ENCODE measurements around the gene RBL2.

Gene RBL2

DNA sequence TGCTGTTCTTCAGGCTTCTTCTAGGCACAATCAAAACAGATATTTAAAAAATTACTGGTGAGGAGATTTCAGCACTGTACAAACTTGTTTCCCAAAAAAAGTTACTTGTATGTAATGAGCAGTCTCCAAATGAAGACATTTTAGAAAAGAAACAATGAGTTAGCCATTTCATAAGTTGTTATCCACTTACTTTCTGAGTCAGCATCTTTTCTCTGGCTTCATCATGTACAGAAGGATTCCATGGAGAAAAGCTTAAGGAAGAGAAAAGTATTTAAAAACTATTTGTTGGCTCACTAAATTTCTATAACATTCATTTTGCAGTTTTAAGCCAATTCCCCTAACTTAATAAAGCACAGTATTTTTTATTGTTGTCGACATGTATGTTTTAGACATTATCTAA, 58.2 kb downstream of the RBL2 start:
- no peaks in the 10 kb centered on the region for H3K9me3 ChIP-seq (ENCODE audit: control insufficient read depth, low read depth, low read length)
- no peaks in the 10 kb centered on the region for H3K27me3 ChIP-seq (ENCODE audit: control insufficient read depth, insufficient read depth, low read length)
- H3K4me1 ChIP-seq (ENCODE audit: control insufficient read depth, low read depth, low read length): no peaks in the 10 kb centered on the region
- no peak overlapping the region for H3K4me3 ChIP-seq (ENCODE audit: low read length)
- H3K27ac ChIP-seq (ENCODE audit: low read length): no peak overlapping the region
- H3K36me3 ChIP-seq (ENCODE audit: control insufficient read depth, low read depth, low read length): peaks cover 59% of the 10 kb centered on the region
- no peak overlapping the region for H3K9ac ChIP-seq (ENCODE audit: low read length)

DNA sequence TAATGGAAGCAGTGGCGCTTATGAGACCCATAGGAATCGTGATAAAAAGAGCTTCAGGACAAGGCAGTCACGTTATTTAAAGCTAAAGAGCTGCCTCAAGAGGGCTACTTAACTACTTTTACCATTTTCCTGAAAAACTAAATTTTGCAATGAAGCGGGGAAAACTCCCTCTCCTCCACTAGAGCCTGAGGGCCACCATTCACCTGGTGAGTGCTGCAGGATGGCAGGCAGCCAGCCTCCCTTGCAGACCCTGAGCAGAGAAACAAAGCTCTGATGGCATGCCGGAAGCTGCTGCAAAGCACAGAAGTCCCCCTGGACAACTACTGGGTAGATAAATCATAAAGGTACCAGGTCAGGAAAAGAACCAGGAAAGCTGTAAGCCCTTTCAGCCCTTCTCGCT, 60.4 kb downstream of the RBL2 start:
- Histone ChIP-seq H3K27ac (ENCODE audit: low read length) (no peak overlapping the region), H3K9ac (ENCODE audit: low read length) (no peak overlapping the region), H3K27me3 (ENCODE audit: control insufficient read depth, insufficient read depth, low read length) (no peaks in the 10 kb centered on the region), H3K9me3 (ENCODE audit: control insufficient read depth, low read depth, low read length) (no peaks in the 10 kb centered on the region), H3K36me3 (ENCODE audit: control insufficient read depth, low read depth, low read length) (peaks cover 64% of the 10 kb centered on the region), H3K4me3 (ENCODE audit: low read length) (no peak overlapping the region), H3K4me1 (ENCODE audit: control insufficient read depth, low read depth, low read length) (no peaks in the 10 kb centered on the region)

DNA sequence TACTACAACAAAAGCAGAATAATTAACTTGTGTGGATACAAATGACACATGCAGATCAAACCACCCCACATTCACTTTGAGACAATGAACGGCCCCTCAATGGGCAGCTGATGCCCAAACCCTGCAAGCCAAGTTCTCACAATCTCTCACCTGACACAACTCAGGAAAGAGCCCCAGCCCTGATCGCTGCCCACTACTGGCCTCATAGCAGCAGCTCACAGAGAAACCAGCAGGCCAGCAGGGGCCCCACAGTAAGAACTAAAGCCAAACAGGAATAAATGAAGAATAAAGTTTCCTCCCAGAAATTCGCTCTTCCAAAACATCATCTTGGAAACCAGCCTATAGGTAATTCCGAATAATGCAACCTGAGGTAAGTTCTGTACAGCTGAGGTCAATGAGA, 61.1 kb downstream of the RBL2 start:
- Histone ChIP-seq H3K9me3 (ENCODE audit: control insufficient read depth, low read depth, low read length) (no peaks in the 10 kb centered on the region), H3K4me1 (ENCODE audit: control insufficient read depth, low read depth, low read length) (no peaks in the 10 kb centered on the region), H3K36me3 (ENCODE audit: control insufficient read depth, low read depth, low read length) (peaks cover 60% of the 10 kb centered on the region), H3K27me3 (ENCODE audit: control insufficient read depth, insufficient read depth, low read length) (no peaks in the 10 kb centered on the region), H3K9ac (ENCODE audit: low read length) (no peak overlapping the region), H3K4me3 (ENCODE audit: low read length) (no peak overlapping the region), H3K27ac (ENCODE audit: low read length) (no peak overlapping the region)

DNA sequence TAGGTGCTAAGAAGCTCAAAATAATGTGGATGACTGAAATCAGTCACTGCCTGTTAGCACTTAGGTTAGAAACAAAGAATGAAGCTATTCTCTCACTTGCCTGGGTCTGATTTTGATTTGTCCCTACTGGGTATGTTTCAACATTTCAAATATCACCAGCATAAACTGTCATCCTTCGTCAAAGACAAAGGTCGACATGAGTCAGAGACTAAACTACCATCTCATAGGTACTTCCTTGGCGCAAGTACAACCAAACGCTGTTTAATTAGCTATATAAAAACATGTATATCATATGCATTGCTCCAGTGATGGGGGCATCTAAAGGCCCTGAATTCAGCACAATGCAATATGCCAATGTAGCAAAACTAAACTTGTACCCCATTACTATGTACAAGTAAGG, 64.7 kb downstream of the RBL2 start:
- Histone ChIP-seq H3K36me3 (ENCODE audit: control insufficient read depth, low read depth, low read length) (peaks cover 33% of the 10 kb centered on the region), H3K4me3 (ENCODE audit: low read length) (no peak overlapping the region), H3K9me3 (ENCODE audit: control insufficient read depth, low read depth, low read length) (no peaks in the 10 kb centered on the region), H3K27me3 (ENCODE audit: control insufficient read depth, insufficient read depth, low read length) (no peaks in the 10 kb centered on the region), H3K4me1 (ENCODE audit: control insufficient read depth, low read depth, low read length) (peaks cover 5% of the 10 kb centered on the region), H3K27ac (ENCODE audit: low read length) (no peak overlapping the region), H3K9ac (ENCODE audit: low read length) (no peak overlapping the region)

DNA sequence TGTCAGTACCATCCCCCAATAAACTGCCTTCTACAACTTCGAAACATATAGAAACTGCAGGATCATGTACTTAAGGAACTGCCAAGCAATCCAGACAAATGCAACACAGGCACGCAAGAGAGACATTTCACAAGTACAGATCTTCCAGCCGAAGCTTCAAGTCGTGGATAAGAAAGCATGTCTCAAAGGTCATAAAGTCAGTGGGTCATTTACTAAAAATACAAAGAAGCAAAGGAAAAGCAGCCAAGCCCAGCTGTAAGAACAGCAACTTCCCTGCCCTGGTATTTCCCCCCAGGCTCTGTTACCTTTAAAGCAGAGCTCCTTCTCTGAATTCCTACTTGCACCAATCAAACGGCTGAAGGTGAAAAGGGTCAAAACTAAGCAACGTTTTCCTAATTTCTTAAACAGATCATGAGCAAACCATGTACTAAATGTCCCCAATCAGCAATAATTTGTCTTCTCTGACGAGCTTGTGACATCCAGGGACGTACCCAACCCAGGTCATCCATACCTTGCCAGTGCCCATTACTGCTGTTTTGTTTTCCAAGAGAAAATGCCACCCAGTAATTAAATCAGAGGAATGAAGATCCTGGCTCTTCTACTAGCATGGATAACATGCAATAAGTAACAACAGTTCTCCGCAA, 67.1 kb downstream of the RBL2 start:
- peaks cover 11% of the 10 kb centered on the region for H3K4me1 ChIP-seq (ENCODE audit: control insufficient read depth, low read depth, low read length)
- no peaks in the 10 kb centered on the region for H3K27me3 ChIP-seq (ENCODE audit: control insufficient read depth, insufficient read depth, low read length)
- H3K4me3 ChIP-seq (ENCODE audit: low read length): peak overlapping the region; percentile 71
- H3K27ac ChIP-seq (ENCODE audit: low read length): no peak overlapping the region
- peaks cover 12% of the 10 kb centered on the region for H3K36me3 ChIP-seq (ENCODE audit: control insufficient read depth, low read depth, low read length)
- H3K9me3 ChIP-seq (ENCODE audit: control insufficient read depth, low read depth, low read length): no peaks in the 10 kb centered on the region
- no peak overlapping the region for H3K9ac ChIP-seq (ENCODE audit: low read length)

DNA sequence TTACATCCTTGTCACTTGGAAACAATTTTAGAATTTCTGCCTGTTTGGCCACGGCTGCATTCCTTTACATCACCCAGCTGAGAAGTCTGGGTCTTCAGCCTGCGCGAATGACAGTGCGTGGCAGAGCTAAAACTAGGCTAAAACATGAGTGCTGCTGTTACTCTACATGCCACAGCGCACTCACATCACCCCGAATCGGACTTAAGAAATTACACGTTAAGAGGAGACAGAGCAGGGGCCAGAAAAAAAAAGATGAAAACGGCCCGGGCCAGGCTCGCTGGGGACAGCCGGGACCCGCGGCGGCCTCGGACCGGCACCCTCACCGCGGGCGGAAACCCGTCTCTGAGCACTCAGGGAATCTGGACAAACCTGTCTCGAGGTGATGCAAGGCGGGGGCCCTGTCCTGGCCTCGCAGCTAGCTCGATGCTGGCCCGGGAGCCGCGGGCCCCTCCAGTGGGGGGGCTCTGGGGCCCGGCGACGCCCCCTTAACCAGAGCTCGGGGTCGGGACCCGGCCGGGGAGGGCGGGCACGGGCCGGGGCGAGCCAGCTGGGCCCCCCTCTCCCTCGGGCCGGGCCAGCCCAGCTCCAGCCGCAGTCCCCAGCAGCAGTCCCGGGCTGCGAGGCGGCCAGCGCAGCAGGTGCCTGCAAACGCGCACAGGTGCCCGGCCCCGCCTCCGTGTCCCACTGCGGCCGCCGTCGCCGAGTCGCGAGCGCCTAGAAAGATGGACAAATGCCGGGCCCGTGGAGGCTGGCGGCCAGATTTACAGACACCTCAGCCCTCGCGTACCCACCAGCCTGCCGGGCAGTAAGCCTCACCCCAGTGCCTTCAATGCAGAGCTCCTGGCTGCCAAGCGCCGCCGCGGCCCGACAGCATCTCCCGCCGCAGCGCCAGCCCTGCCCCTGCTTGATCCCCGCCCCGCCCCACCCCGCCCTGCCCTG, 68.3 kb downstream of the RBL2 start, which contains the start of gene AKTIP:
Gene AKTIP, minus strand, starts transcription at position 879 of the 939 bp plus-strand sequence. CDS start 2,950 bp downstream, outside the sequence.
- Histone ChIP-seq H3K4me3 (ENCODE audit: low read length) (peak within 1 kb of the TSS; percentile 71), H3K9me3 (ENCODE audit: control insufficient read depth, low read depth, low read length) (no peaks in the 10 kb centered on the region), H3K4me1 (ENCODE audit: control insufficient read depth, low read depth, low read length) (peaks cover 11% of the 10 kb centered on the region), H3K9ac (ENCODE audit: low read length) (peak within 1 kb of the TSS; percentile 41), H3K27ac (ENCODE audit: low read length) (peak within 1 kb of the TSS; percentile 54), H3K36me3 (ENCODE audit: control insufficient read depth, low read depth, low read length) (peaks cover 7% of the 10 kb centered on the region), H3K27me3 (ENCODE audit: control insufficient read depth, insufficient read depth, low read length) (no peaks in the 10 kb centered on the region)

DNA sequence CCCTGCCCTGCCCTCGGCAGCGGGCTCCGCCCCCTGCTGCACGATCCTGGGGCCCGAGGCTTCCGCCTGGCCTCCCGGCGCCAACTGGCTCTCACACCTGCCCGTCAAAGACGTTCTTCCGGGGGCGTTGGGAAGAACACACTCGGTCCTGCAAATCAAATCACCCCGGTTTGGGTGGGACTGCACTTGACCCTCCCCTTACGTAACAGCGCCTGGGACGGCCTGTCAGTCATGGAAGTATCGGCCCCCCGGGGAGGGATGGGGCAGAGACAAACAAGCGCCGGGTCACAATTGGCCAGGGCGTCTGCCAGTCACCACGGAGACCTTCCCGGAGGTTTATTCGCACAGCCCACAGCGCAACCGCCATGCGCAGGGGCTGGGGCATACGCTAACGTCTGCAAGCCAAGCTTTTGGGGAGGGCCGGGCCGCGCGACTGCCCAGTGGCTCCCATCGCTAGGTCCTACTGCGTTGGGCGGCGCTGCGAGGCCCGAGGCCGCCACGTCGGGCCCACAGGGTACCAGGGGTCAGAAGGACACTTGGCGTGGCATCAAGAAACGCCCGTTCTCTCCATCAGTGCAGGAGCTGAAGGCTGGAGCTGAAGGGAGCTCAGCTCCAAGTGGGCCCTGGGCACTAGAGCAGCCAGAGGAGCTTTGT, 69.1 kb downstream of the RBL2 start:
- Histone ChIP-seq H3K9me3 (ENCODE audit: control insufficient read depth, low read depth, low read length) (no peaks in the 10 kb centered on the region), H3K4me1 (ENCODE audit: control insufficient read depth, low read depth, low read length) (peaks cover 11% of the 10 kb centered on the region), H3K36me3 (ENCODE audit: control insufficient read depth, low read depth, low read length) (peaks cover 4% of the 10 kb centered on the region), H3K9ac (ENCODE audit: low read length) (peak overlapping the region; percentile 24), H3K27ac (ENCODE audit: low read length) (no peak overlapping the region), H3K27me3 (ENCODE audit: control insufficient read depth, insufficient read depth, low read length) (no peaks in the 10 kb centered on the region), H3K4me3 (ENCODE audit: low read length) (peak overlapping the region; percentile 68)

DNA sequence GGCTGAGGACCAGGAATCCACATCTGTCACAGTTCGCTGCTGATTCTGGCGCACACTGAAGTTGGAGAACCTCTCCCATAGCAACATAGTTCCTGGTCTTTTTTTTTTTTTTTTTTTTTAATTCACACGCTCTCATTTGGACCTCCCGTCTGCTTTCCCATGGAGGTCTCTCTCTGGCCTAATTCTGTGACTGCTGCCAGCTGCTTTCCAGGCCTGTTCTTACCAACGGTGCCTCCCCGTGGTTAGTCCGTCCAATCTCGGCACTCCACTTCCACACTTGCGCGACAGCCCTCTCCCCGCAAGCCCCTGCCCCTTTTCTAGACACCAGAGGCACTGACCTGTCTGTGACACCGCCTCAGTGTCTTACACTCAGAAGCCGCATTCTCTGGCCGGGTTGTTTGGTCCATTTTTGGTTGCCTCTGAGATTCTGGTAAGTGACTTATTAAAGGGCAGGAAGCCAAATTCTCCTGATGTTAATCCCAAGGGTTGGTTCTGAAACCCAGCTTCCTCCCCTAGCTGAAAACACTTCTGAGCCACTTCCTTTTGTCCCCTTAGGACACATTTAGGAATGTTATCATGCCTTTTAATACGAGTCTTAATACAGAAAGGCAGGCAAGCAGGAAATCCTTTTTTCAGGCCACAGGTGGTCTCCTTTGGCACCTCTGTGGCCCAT, 69.9 kb downstream of the RBL2 start:
- no peaks in the 10 kb centered on the region for H3K27me3 ChIP-seq (ENCODE audit: control insufficient read depth, insufficient read depth, low read length)
- peaks cover 11% of the 10 kb centered on the region for H3K4me1 ChIP-seq (ENCODE audit: control insufficient read depth, low read depth, low read length)
- H3K36me3 ChIP-seq (ENCODE audit: control insufficient read depth, low read depth, low read length): no peaks in the 10 kb centered on the region
- H3K27ac ChIP-seq (ENCODE audit: low read length): peak overlapping the region; percentile 54
- H3K9me3 ChIP-seq (ENCODE audit: control insufficient read depth, low read depth, low read length): no peaks in the 10 kb centered on the region
- H3K4me3 ChIP-seq (ENCODE audit: low read length): peak overlapping the region; percentile 68
- no peak overlapping the region for H3K9ac ChIP-seq (ENCODE audit: low read length)

DNA sequence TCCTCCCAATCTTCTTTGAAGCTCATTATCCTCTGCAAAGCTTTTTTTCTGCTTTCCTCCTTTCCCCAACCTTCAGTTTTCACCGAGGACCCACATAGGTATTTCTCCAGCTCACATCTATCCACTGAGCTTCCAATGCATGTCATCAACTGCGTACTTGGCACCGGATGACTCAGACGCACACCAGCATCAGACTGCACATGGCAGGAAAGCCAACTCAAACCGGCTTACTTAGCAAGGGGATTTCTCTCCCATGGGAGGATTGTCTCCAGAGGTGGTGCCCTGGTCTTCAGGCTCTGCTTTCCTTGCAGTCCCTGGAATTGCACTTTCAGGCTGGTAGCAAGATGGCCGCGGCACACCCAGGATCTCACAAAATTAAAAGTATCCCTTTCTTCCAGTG, 70.4 kb downstream of the RBL2 start:
- Histone ChIP-seq H3K4me3 (ENCODE audit: low read length) (peak overlapping the region; percentile 68), H3K9ac (ENCODE audit: low read length) (no peak overlapping the region), H3K36me3 (ENCODE audit: control insufficient read depth, low read depth, low read length) (no peaks in the 10 kb centered on the region), H3K27ac (ENCODE audit: low read length) (no peak overlapping the region), H3K9me3 (ENCODE audit: control insufficient read depth, low read depth, low read length) (no peaks in the 10 kb centered on the region), H3K4me1 (ENCODE audit: control insufficient read depth, low read depth, low read length) (peaks cover 11% of the 10 kb centered on the region), H3K27me3 (ENCODE audit: control insufficient read depth, insufficient read depth, low read length) (no peaks in the 10 kb centered on the region)

DNA sequence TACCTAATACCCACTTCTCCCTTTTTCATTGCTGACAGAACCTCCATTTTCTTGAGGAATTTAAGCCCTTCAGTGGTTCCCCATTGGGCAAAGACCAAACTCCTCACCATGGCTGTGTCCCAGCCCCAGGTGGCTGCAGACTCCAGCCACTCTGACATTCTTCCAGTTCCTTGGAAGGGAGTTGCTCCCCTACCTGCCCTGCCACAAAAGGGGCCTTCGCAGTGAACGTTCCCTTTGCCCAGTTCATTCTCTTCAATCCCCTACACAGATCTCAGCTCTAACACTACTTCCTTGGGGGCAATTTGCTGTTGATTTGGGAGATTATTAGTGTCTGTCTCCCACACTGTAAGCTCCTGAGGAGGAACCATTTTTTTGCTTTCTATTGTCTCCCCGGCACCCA, 72.0 kb downstream of the RBL2 start:
- no peaks in the 10 kb centered on the region for H3K27me3 ChIP-seq (ENCODE audit: control insufficient read depth, insufficient read depth, low read length)
- no peaks in the 10 kb centered on the region for H3K9me3 ChIP-seq (ENCODE audit: control insufficient read depth, low read depth, low read length)
- no peaks in the 10 kb centered on the region for H3K36me3 ChIP-seq (ENCODE audit: control insufficient read depth, low read depth, low read length)
- peaks cover 16% of the 10 kb centered on the region for H3K4me1 ChIP-seq (ENCODE audit: control insufficient read depth, low read depth, low read length)
- no peak overlapping the region for H3K9ac ChIP-seq (ENCODE audit: low read length)
- no peak overlapping the region for H3K27ac ChIP-seq (ENCODE audit: low read length)
- no peak overlapping the region for H3K4me3 ChIP-seq (ENCODE audit: low read length)
